ENCODE measurements around the gene DAPK1. TPM values are rescaled to one million over a fixed set of nuclear protein-coding genes. Genes with fewer than 3 reads are reported as not detected.

DAPK1 gene
- total RNA-seq, 1 donor: 8.6 TPM

DNA sequence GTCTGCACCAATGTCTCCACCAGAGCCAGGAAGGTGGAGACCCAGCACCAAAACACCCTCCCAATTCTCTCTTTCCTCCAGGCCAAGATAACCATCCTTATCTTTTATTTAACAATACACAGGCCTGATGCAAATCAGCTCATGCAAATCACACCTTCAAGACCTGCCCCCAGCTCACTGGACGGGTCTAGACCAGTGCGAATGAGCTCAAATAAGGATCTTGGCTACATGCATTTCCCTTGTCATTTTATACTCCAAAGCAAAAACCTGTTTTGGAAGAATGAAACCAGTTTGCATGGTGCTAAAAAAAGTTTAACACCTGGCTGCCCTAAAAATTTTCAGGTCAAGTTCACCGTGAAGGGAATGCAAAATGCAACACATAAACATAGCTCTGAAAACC, 31.9 kb upstream of the DAPK1 start:
- no peak for DNase-seq (ENCODE audit: low read depth)
- H3K4me3 ChIP-seq (ENCODE audit: low read depth, low read length): no peak overlapping the region
- TF ChIP-seq, protein P1, sequence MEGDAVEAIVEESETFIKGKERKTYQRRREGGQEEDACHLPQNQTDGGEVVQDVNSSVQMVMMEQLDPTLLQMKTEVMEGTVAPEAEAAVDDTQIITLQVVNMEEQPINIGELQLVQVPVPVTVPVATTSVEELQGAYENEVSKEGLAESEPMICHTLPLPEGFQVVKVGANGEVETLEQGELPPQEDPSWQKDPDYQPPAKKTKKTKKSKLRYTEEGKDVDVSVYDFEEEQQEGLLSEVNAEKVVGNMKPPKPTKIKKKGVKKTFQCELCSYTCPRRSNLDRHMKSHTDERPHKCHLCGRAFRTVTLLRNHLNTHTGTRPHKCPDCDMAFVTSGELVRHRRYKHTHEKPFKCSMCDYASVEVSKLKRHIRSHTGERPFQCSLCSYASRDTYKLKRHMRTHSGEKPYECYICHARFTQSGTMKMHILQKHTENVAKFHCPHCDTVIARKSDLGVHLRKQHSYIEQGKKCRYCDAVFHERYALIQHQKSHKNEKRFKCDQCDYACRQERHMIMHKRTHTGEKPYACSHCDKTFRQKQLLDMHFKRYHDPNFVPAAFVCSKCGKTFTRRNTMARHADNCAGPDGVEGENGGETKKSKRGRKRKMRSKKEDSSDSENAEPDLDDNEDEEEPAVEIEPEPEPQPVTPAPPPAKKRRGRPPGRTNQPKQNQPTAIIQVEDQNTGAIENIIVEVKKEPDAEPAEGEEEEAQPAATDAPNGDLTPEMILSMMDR (IDR thresholded peaks at IDR 0.05; ENCODE audit: insufficient read depth, low read depth, low read length): no peak

DNA sequence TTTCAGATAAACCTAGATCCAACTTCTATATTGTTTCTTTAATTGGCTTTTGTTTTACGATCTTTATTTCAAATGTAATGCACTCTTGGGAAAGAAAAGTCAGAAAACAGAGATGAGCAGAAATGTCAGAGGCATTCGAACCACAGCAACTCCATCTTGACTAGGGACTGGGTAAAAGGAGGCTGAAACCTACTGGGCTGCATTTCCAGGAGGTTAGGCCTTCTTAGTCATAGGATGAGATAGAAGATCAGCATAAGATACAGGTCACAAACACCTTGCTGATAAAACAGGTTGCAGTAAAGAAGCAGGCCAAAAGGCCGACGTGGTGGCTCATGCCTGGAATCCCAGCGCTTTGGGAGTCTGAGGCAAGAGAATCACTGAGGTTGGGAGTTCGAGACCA, 30.5 kb upstream of the DAPK1 start:
- TF ChIP-seq, protein P1 (IDR thresholded peaks at IDR 0.05; ENCODE audit: insufficient read depth, low read depth, low read length): no peak
- no peak for DNase-seq (ENCODE audit: low read depth)
- H3K4me3 ChIP-seq (ENCODE audit: low read depth, low read length): no peak overlapping the region

DNA sequence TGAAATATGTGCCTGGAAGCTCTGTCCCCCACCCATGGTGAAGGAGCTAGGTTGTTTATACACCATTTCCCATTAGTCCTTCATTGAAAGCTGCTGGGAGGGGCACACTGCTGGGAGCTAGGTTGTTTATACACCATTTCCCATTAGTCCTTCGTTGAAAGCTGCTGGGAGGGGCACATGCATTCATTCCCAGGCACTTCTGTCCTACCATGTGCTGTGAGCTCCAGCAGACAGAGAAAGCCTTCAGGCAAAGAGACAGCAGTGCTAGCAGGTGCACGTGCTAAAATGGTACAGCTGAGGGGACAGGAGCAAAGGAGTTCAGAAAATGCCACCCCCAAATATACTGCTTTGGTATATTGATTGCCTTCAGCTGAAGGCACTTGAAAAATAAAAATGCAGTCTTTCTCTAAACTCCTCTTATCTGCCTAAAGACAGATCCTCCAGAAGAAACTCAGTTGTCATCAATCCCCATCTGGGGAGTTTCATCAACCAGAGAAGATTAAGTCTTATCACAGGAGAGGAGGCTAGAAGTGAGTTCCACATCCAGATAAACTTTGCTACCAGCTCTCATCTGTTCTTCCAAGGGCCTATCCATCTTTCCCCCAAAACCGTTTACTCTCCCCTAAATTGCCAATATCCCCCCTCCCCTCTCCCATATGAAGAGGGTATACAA, 27.7 kb upstream of the DAPK1 start:
- DNase-seq (ENCODE audit: low read depth): no peak
- TF ChIP-seq, protein P1 (IDR thresholded peaks at IDR 0.05; ENCODE audit: insufficient read depth, low read depth, low read length): no peak
- H3K4me3 ChIP-seq (ENCODE audit: low read depth, low read length): no peak overlapping the region

DNA sequence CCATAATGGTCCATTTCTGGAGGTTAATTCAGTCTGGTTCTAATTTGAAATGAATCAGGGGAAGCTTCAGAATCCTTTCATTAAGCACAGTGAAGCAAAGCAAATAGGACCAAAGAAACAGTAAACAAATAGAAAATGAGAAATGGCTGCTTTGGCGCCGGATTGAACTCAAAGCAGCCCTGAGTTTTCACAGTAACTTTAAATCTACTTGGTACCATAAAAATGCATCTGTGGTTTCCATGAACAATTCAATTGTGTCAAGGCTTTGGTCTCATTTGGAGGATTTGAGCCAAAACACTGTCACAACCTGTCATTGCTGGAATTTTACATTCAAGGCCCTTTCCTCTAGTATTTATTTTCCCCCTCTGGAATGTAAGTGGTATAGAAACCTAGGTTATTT, 25.9 kb upstream of the DAPK1 start:
- no peak for DNase-seq (ENCODE audit: low read depth)
- H3K4me3 ChIP-seq (ENCODE audit: low read depth, low read length): no peak overlapping the region

DNA sequence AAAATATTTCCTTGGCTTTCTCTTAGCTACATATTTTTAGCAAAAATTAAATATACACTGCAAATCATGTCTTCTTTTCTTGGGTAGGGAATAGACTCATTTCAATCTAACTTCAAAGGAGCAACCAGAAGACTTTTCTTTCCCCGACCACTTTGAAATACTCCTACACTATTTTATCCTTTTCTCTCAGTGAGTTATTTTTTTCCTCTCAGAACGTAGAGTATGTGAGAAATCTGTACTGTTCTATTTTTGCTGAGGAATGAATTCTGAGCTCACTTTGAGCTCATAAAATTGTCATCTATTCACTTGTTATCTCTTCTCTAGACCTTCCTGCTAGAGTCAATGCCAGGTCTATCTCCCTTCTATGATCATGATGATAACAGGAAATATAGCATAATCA, 22.2 kb upstream of the DAPK1 start:
- DNase-seq (ENCODE audit: low read depth): no peak
- no peak overlapping the region for H3K4me3 ChIP-seq (ENCODE audit: low read depth, low read length)
- TF ChIP-seq, protein P1 (IDR thresholded peaks at IDR 0.05; ENCODE audit: insufficient read depth, low read depth, low read length): no peak

More for the DNA sequence above, 25.9 kb upstream of the DAPK1 start:
- TF ChIP-seq, protein P1 (IDR thresholded peaks at IDR 0.05; ENCODE audit: insufficient read depth, low read depth, low read length): no peak

DNA sequence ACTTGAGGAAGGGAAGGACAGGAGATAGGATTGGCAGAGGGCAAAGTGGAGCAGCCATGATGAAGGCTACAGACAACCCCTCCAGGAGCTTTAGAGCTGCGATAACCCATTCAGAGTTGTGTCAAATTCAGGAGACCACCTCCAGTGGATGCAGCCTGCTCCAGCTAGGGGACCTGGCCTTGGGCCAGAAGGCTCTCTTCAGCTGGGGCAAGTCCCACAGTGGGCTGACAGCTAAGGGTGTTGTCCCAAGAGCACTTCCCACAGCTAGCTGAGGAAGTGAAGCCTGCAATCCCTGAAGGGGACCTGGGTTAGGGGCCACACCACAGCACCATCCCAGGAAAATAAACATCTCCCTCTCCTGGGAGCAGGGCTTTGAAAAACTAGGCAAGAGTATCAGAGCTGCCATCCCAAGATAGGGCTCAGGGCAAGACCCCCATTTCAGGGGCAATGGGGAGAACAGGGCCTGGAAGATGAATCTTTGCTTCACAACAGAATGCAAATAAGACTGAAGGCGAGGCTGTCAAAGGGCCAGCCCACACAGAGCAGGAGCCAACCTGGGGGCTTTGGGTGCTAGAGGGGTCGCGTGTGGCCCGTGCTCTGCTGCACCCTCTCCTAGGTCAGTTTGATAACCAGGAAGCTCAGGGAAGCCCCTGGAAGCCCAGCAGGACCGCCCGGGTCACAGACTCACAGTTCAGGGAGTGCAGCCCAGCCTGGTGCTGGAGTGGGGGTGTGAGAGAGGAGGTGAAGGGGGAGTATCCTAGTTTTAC, 19.3 kb upstream of the DAPK1 start:
- H3K4me3 ChIP-seq (ENCODE audit: low read depth, low read length): no peak overlapping the region
- no peak for DNase-seq (ENCODE audit: low read depth)
- TF ChIP-seq, protein P1 (IDR thresholded peaks at IDR 0.05; ENCODE audit: insufficient read depth, low read depth, low read length): no peak
